HPDE6-E6E7 (cell line): Measurements from ENCODE around the gene SLC12A7.

Source experiments
- DNase-seq: peaks from one replicate; pipeline ENCODE4 v3.0.0; 2011; ENCODE audit warnings: missing footprints; ENCODE audit errors: extremely low spot score

SLC12A7 gene

DNA sequence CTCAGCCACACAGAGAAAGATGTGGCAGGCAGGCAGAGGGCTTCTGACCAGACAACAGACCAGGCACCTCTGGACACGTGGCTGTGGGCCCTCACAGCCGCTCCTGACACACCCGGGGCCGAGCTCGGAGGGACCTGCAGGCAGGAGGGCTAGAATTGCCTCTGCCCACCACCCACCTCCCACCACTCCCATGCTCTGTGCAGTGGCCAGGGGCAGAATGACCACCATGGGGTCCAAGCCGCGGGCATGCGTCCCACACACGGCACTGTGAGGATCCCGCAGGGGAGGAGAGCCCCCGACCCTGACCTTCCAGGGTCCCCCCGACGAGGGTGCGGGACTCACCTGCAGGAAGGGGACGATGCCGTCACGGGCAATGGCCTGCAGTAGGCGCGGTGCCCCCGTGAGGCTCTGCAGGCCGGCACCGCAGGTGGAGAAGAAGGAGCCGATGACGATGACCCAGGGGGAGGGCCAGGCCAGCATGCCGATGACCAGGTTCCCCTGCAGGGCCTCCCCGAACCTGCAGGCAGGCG lies 34.3 kb downstream of the SLC12A7 start:
- DNase-seq, result no peak

GRCh38 chr5:1077026-1077425 lies 34.8 kb downstream of the SLC12A7 start:
- no peak for DNase-seq

GRCh38 chr5:1076406-1076805 lies 35.5 kb downstream of the SLC12A7 start:
- no peak for DNase-seq

- no peak for DNase-seq
Observed at GRCh38 chr5:1075931-1076330, 35.9 kb downstream of the SLC12A7 start.

DNA sequence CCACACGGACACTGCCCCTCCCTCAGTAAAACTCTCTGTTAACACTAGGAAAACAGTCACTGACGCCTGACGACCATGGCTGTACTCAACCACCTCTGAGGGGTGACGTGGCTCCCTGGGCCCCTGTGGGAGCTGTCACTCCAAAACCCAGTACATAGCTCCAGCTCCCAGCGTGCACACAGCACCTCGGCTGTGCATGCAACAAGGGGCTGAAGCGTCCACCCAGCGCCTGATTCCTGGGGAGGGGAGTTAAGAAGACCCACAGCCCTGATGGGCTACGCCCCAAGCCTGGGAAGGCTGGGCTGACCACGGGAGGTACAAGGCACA lies 36.3 kb downstream of the SLC12A7 start:
- DNase-seq, result no peak

GRCh38 chr5:1074816-1075554 lies 36.9 kb downstream of the SLC12A7 start:
- DNase-seq, result no peak

DNA sequence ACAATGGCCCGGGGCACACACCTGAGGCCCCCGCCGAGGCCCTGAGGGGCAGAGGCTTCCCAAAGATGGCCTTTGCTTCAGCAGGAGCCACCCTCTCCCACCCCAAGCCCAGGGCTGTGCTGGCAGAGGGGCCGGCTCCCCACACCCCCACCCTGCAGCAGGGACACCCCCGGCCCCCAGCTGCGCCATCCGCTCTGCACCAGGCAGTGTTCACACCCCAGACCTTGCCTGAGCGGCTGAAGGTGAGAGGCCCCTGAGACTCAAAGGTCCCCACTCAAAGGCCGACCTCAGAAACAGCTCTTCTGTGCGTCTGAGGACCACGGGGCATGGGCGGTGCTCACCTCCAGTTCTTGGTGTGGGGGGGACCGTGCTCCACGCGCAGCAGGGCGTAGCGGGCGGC lies 37.6 kb downstream of the SLC12A7 start:
- no peak for DNase-seq

GRCh38 chr5:1073239-1074102 lies 38.4 kb downstream of the SLC12A7 start:
- DNase-seq, result no peak

GRCh38 chr5:1069720-1070088 lies 42.2 kb downstream of the SLC12A7 start:
- no peak for DNase-seq

DNA sequence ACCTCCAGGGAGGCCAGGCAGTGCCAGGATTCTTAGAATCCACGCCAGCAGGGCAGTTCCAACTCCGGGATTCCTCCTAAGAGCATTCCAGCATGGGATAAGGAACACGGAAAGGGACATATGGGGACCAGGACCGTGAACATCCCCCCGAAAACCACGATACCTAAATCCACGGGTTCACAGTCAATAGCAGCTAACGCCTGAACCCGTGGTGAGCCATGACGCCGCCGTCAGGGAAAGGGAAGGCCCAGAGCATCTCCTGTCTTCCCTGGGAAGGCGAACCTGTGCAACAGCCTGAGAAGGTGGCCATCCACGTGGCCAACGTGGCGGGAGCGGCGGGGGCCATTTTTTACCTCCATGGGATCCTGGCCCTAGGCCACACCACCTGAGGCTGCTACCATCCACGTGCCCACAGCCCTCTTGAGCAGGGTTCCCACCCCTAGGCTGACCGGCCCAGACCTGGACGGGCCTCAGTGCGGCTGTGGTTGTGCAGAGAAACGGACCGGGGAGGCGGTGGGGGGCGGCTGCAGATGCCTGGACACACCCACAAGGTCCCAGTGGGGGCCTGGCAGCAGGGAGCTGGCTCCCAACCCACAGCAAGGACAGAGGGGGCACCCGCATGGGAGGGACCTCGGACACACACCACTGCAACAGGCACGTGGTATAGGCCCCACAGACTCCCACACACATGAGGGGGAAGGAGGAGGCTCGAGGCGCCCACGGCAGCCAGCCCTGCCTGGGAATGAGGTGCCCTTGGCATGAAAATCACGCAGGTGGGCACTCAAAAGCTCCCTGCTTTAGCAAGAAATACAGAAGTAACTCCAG lies 42.8 kb downstream of the SLC12A7 start:
- no peak for DNase-seq

DNA sequence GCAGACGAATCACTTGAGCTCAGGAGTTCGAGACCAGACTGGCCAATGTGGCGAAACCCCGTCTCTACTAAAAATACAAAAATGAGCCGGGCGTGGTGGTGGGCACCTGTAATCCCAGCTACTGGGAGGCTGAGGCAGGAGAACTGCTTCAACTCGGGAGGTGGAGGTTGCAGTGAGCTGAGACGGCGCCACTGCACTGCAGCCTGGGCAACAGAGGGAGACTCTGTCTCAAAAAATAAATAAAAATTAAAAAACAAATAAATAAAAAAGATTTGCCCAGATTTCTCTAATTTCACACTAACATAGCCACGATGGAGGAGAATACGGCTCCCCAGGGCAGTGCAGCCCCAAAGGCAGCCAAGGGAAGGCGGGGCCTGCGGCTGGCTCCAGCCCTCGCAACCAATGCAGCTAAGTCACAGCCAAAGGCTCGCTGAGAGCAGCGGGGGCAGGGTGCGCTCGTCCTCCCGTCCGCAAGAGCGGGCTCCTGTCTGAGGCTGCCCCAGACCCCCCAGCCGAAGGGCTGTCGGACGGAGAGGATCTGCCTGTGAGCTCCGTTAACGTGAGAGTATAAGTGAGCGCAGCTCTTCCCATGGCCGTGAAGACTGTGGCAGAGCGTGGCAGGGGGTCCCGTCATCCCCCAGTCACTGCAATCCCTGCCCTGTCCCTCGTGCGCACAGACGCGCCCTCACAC lies 43.5 kb downstream of the SLC12A7 start:
- DNase-seq, result no peak

DNA sequence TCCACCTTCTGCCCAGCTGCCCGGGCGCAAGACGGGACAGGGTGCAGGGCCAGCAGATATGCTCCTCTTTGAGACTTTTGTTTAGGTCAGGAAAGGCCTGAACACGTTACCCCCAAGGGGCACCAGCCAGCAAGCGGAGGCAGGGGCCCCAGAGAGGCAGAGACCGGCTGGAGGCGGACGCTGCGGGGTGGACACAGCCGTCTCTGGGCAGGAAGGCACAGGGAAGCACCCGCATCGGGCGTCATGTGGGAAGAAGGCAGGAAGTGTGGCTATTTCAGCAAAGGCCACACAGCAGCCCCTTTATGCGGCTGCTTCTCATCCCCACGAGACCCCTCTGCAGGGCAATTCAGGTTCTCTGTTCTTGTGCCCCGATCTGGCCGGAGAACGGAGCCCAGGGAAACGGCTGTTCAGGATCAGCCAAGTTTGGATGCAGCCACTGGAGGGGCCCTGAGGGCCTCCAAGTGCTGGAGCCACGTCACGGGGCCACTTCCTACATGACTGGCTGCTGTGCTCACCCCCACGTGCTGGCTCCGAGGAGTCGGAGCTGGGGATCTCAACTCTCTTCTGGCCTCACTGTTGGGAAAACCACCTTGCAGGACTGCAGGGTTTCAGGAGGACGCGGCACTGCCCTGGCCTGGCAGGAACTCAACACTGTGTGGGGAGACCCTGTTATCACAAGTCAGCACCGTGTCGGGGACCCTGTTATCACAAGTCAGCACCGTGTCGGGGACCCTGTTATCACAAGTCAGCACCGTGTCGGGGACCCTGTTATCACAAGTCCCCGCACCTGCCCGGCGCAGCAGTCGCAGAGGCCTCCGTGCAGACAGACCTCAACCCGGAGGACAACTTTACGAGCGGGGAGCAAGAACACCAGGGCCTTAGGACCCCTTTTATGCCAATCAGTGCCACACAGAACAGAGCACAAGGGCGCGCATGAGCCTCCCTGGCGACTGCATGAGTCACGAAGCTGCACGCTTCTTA lies 44.4 kb downstream of the SLC12A7 start:
- no peak for DNase-seq

GRCh38 chr5:1066676-1067075 lies 45.2 kb downstream of the SLC12A7 start:
- no peak for DNase-seq

GRCh38 chr5:1065891-1066650 lies 45.8 kb downstream of the SLC12A7 start:
- no peak for DNase-seq

DNA sequence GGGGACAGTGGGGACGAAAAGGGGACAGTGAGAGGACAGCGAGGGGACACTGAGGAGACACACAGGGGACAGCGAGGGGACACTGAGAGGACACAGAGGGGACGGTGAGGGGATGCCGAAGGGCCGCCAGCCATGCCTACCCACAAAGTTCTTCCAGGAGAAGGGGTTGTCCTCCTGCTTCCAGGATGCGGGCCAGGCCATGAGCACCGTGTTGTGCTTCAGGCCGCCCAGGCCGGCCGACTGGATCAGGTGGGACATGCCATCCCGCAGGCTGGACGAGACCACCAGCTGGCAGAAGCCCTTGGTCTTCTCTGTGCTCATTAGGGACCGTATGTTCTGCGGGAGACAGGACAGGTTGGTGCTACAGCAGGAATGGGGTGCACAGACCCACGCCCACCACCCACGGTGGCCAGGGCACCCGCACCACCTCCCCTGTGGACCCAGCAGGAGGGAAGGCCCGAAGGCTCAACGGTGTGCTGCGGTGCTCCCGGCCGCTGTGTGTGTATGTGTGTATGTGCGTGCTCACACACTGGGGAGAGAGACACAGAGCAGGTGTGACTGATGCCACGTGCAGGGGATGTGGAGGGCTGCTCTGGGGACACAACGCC lies 46.6 kb downstream of the SLC12A7 start:
- no peak for DNase-seq

- no peak for DNase-seq
Observed at GRCh38 chr5:1064383-1065142, 47.3 kb downstream of the SLC12A7 start.

DNA sequence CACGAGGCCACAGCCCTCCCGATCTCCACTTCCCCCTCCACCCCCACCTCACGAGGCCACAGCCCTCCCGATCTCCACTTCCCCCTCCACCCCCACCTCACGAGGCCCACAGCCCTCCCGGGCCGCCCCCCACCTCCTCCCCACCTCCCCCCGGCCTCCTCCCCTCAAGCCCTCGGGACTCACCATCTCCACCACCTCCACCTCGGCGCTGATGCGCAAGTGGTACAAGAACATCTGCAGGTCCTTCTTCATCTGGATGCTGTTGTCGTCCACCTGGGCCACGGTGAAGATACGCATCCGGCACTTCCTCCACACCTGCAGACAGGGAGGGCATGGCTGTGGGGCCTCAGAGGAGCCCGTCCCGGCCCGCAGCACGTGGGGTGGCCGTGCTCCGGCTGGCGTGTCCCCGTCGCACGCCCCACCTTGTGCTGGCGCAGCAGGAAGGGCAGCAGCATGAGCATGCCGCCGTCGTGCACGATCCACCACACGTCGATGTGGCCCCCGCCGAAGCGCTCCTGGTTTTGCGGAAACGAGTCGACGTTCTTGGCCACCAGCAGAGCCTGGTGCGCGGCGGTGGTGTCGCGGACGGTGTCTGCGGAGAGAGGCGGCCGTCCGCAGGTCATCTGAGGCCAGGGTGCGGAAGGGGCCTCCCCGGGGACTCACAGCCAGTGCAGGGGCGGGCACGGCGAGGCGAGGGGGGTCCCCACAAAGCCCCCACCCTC lies 48.0 kb downstream of the SLC12A7 start:
- DNase-seq, result no peak
